ENCODE data around the gene MYOF. TPM values are rescaled to one million over a fixed set of nuclear protein-coding genes. Genes with fewer than 3 reads are reported as not detected.

MYOF gene
- total and polyA plus RNA-seq, 9 of the 15 experiments (the other 6 are each of a cell fraction or from before 2014, with no cell fraction given), result 0.06 to 0.27 TPM; not detected in 7

DNA sequence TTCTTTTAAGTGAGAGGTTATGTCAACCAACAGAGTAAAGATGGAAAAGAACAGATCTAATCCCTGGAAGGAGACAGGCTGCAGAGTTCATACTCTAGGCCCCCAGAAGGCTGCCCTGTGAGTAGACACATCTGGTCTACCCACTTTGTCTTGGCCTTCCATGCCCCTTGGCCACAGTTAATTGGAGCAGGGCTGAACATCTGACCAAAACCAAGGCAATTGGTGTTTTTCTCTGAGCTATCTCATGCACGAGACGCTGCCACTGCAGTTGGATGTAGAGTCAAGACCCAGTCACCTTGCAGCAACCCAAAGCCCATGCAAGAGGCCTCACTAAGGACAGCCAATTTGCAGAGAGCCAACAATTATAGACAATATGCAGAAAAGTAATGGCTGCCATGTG is 9.0 kb downstream of the MYOF start (continued):
- TF ChIP-seq, protein P1, sequence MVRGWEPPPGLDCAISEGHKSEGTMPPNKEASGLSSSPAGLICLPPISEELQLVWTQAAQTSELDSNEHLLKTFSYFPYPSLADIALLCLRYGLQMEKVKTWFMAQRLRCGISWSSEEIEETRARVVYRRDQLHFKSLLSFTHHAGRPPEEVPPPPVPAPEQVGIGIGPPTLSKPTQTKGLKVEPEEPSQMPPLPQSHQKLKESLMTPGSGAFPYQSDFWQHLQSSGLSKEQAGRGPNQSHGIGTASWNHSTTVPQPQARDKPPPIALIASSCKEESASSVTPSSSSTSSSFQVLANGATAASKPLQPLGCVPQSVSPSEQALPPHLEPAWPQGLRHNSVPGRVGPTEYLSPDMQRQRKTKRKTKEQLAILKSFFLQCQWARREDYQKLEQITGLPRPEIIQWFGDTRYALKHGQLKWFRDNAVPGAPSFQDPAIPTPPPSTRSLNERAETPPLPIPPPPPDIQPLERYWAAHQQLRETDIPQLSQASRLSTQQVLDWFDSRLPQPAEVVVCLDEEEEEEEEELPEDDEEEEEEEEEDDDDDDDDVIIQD (CRISPR knock-in tag; IDR thresholded peaks at IDR 0.05), result no peak
- TF ChIP-seq ZNF507 (tag; conservative IDR thresholded peaks at IDR 0.05), result no peak

GRCh38 chr10:93471110-93471651 is 11.0 kb downstream of the MYOF start:
- H3K9me1 ChIP-seq (ENCODE audit: control insufficient read depth, insufficient read depth, low read length), result no peaks in the 10 kb centered on the region
- no TSS peak for BruUV-seq (replicated peaks)
- H3K79me2 ChIP-seq (ENCODE audit: control insufficient read depth, insufficient read depth, low read length), result no peaks in the 10 kb centered on the region
- no peak for DNase-seq (ENCODE audit: extremely low read depth in 1 of 4, low spot score in 3 of 4)
- H3K27me3 ChIP-seq (ENCODE audit: control insufficient read depth in 2 of 2, insufficient read depth in 2 of 2, low read length in 2 of 2), result no peaks in the 10 kb centered on the region
- WGBS (ENCODE audit: insufficient coverage, low coverage, missing lambda C conversion rate), result 0% methylated on average over 5 of the region's 5 CpGs
- ChIA-PET CTCF (ENCODE audit: low intra/inter-chr PET ratio) (no interaction called here), POLR2A (no interaction called here)
- H3K4me1 ChIP-seq (replicated peaks in 1 of 2; ENCODE audit: control insufficient read depth in 2 of 2, insufficient read depth in 2 of 2, low read length in 2 of 2), result no peaks in the 10 kb centered on the region; a peak in 1 of 5 replicates
- H3K4me3 ChIP-seq, result no peak overlapping the region
- TF ChIP-seq TRIM24 (IDR thresholded peaks at IDR 0.05) (no peak), FOSL1 (tag; conservative IDR thresholded peaks at IDR 0.05) (peak; percentile 74), HDAC3 (IDR thresholded peaks at IDR 0.05; ENCODE audit: borderline replicate concordance, partially characterized antibody) (no peak), MNT (conservative IDR thresholded peaks at IDR 0.05) (no peak), HDAC2 (IDR thresholded peaks at IDR 0.05) (no peak), ZBTB9 (CRISPR knock-in tag; IDR thresholded peaks at IDR 0.05) (no peak)
- H3K9ac ChIP-seq (ENCODE audit: insufficient read depth in 1 of 2, low read depth in 2 of 2, low read length in 2 of 2), result no peak overlapping the region
- H3K27ac ChIP-seq (ENCODE audit: extremely low read depth, low read depth, low read length), result no peak overlapping the region
- no peak overlapping the region for H2AFZ ChIP-seq (ENCODE audit: low read depth, low read length)
- in situ Hi-C loops (cut with MboI) (no loop called here), intact Hi-C loops (cut with micrococcal nuclease) (no loop called here)
- no peaks in the 10 kb centered on the region for H3K36me3 ChIP-seq (ENCODE audit: control insufficient read depth, insufficient read depth, low read length)
- H3K9me3 ChIP-seq (replicated peaks; ENCODE audit: control insufficient read depth, insufficient read depth, low read depth, low read length), result no peaks in the 10 kb centered on the region
- no peaks in the 10 kb centered on the region for H4K20me1 ChIP-seq (replicated peaks; ENCODE audit: control insufficient read depth, insufficient read depth, low read length)
- ATAC-seq, result no peak
- H3K4me2 ChIP-seq (ENCODE audit: insufficient read depth, low read length), result no peak overlapping the region
- no peak for FAIRE-seq

Measured in K562 (cell line).